GM06990 (cell line): ENCODE measurements around the gene PHACTR3.

Experiments used
- DNase-seq: peaks from one replicate; pipeline ENCODE4 v3.0.0-alpha.2; 2011; ENCODE audit not compliant: insufficient read length; ENCODE audit errors: extremely low read depth
- H3K27me3 ChIP-seq: replicated peaks from 2 replicates; pipeline ENCODE4 v1.6.0; 2011; ENCODE audit warnings: low read length; ENCODE audit not compliant: control insufficient read depth, insufficient read depth
- H3K36me3 ChIP-seq: 2 replicates; pipeline ENCODE4 v1.5.1; 2011; ENCODE audit warnings: low read length; ENCODE audit not compliant: control insufficient read depth, insufficient read depth
- H3K4me3 ChIP-seq: replicated peaks from 2 replicates; pipeline ENCODE4 v1.5.1; 2011; ENCODE audit warnings: low read depth, mild to moderate bottlenecking, control low read depth, low read length
- TF ChIP-seq, protein P1 (sequence below): IDR thresholded peaks from 2 replicates; pipeline ENCODE4 v1.5.1; 2011; ENCODE audit warnings: low read length, control low read depth, mild to moderate bottlenecking, inconsistent platforms; ENCODE audit not compliant: insufficient read depth, poor library complexity, severe bottlenecking

Gene PHACTR3

GRCh38 chr20:59643615-59644061, 39.3 kb downstream of the PHACTR3 start:
- no peak overlapping the region for H3K4me3 ChIP-seq
- DNase-seq: no peak
- H3K27me3 ChIP-seq: no peaks in the 10 kb centered on the region
- no peaks in the 10 kb centered on the region for H3K36me3 ChIP-seq
- TF ChIP-seq, protein P1, sequence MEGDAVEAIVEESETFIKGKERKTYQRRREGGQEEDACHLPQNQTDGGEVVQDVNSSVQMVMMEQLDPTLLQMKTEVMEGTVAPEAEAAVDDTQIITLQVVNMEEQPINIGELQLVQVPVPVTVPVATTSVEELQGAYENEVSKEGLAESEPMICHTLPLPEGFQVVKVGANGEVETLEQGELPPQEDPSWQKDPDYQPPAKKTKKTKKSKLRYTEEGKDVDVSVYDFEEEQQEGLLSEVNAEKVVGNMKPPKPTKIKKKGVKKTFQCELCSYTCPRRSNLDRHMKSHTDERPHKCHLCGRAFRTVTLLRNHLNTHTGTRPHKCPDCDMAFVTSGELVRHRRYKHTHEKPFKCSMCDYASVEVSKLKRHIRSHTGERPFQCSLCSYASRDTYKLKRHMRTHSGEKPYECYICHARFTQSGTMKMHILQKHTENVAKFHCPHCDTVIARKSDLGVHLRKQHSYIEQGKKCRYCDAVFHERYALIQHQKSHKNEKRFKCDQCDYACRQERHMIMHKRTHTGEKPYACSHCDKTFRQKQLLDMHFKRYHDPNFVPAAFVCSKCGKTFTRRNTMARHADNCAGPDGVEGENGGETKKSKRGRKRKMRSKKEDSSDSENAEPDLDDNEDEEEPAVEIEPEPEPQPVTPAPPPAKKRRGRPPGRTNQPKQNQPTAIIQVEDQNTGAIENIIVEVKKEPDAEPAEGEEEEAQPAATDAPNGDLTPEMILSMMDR: no peak

GRCh38 chr20:59644371-59644939, 40.1 kb downstream of the PHACTR3 start:
- no peak for DNase-seq
- TF ChIP-seq, protein P1: no peak
- no peaks in the 10 kb centered on the region for H3K27me3 ChIP-seq
- H3K36me3 ChIP-seq: no peaks in the 10 kb centered on the region
- no peak overlapping the region for H3K4me3 ChIP-seq

DNA sequence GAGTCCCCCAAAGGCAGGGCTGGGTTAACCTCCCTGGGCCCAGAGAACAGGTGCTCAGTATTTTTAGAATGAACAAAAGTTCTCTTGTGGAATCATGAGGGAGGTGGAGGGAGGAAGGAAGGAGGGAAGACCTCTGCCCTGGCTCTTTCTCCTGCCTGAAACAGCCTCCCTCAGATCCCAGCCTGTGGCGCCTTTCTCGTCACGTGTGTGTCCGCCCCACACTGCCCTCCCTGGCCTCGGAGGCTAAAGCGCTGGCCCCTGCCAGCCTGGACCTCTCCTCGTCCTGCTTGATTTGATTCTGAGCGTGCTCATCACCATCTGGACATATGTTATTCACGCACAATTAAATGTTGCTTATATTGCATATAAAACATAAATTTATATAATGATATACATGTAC, 40.9 kb downstream of the PHACTR3 start:
- TF ChIP-seq, protein P1: no peak
- Histone ChIP-seq H3K27me3 (no peaks in the 10 kb centered on the region), H3K36me3 (no peaks in the 10 kb centered on the region), H3K4me3 (no peak overlapping the region)
- no peak for DNase-seq

GRCh38 chr20:59645761-59646171, 41.4 kb downstream of the PHACTR3 start:
- DNase-seq: no peak
- TF ChIP-seq, protein P1: no peak

DNA sequence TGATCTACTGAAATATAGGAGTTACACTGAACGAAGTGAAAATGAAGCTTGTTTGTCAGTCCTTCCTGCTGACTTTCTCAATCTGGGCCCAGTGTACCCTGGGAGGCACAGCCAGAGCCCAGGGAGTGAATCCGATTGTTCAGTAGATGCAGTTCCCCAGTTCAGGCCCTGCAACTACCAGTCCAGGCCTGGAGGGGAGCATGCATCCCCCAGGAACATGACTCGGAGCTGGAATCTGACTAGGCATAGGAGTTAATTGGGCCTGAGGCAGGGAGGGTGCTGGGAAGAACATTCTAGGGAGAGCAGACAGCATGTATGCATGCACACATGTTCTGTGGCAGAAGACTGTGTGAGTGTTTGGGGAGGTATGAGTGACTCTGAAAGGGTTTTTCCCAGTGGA, 42.1 kb downstream of the PHACTR3 start:
- TF ChIP-seq, protein P1: no peak
- Histone ChIP-seq H3K4me3 (no peak overlapping the region), H3K27me3 (no peaks in the 10 kb centered on the region), H3K36me3 (no peaks in the 10 kb centered on the region)
- no peak for DNase-seq

More at GRCh38 chr20:59645761-59646171, 41.4 kb downstream of the PHACTR3 start:
- no peak overlapping the region for H3K4me3 ChIP-seq
- no peaks in the 10 kb centered on the region for H3K36me3 ChIP-seq
- H3K27me3 ChIP-seq: no peaks in the 10 kb centered on the region

DNA sequence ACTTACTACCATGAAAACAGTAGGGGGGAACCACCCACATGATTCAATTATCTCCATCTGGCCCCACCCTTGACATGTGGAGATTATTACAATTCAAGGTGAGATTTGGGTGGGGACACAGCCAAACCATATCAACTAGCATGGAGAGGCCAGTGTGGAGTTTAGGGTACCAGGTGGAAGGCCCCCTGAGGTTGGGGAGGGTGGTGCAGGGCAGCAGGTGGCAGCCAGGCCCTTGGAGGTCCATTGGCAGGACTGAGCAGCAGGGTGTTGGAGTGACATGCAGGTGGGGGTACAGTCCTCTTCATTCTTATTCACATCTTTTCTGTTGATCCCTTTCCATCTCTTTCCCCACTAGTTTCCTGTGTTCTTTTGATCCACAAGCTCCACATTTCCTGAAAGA, 42.9 kb downstream of the PHACTR3 start:
- Histone ChIP-seq H3K36me3 (no peaks in the 10 kb centered on the region), H3K4me3 (no peak overlapping the region), H3K27me3 (no peaks in the 10 kb centered on the region)
- no peak for DNase-seq
- TF ChIP-seq, protein P1: no peak
